Breast epithelium (tissue), 4 donors: Measurements from ENCODE around the gene FAM219B. TPM values are rescaled to one million over a fixed set of nuclear protein-coding genes. Genes with fewer than 3 reads are reported as not detected.

Experiments used
- DNase-seq, 2 donors: peaks; one replicate each; pipeline ENCODE4 v3.0.0-alpha.2; 2019; ENCODE audit warnings: low spot score in 2 of 2
- H3K27ac ChIP-seq, 2 donors: fragments of 200-600 bp; sonication (generic) in 1 of 2; one replicate each; pipeline ENCODE4 v1.5.1; 2016 to 2019; ENCODE audit warnings: mild to moderate bottlenecking in 1 of 2
- H3K27me3 ChIP-seq, 2 donors: fragments of 200-600 bp; sonication (generic) in 1 of 2; one replicate each; pipeline versions ENCODE4 v1.5.1 to v1.6.0; 2017 to 2019; ENCODE audit warnings: control low read depth in 1 of 2, mild to moderate bottlenecking in 1 of 2
- H3K36me3 ChIP-seq: fragments of 200-600 bp; one replicate; pipeline ENCODE4 v1.5.1; 2019
- H3K4me1 ChIP-seq, 2 donors: fragments of 200-600 bp; sonication (generic); one replicate each; pipeline ENCODE4 v1.5.1; 2016 to 2019; ENCODE audit warnings: control low read depth in 1 of 2
- H3K4me3 ChIP-seq, 3 donors: fragments of 200-600 bp; sonication (generic); 1 replicate in 2 of 3; 2 replicates in 1 of 3; pipeline ENCODE4 v1.5.1; 2016 to 2019; ENCODE audit warnings: mild to moderate bottlenecking in 3 of 3, moderate library complexity in 2 of 3
- H3K9me3 ChIP-seq, 2 donors: fragments of 200-600 bp; sonication (generic) in 1 of 2; one replicate each; pipeline ENCODE4 v1.5.1; 2016 to 2019; ENCODE audit warnings: control low read depth in 1 of 2
- CTCF ChIP-seq, 3 donors: fragments of 450-650 bp; IDR thresholded peaks; one replicate each; pipeline ENCODE4 v1.5.1; 2016 to 2017; ENCODE audit warnings: antibody characterized with exemption in 3 of 3, mild to moderate bottlenecking in 3 of 3, moderate library complexity in 3 of 3
- POLR2A ChIP-seq: fragments of 450-650 bp; IDR thresholded peaks from one replicate; pipeline ENCODE4 v1.6.1; 2016; ENCODE audit warnings: antibody characterized with exemption, mild to moderate bottlenecking, moderate library complexity
- POLR2AphosphoS5 ChIP-seq, 3 donors: sonication (generic); formaldehyde crosslinking; IDR thresholded peaks; one replicate each; pipeline ENCODE4 v1.6.1; 2017; ENCODE audit warnings: antibody characterized with exemption in 3 of 3
- intact Hi-C: fragments of 100-400 bp; cut with DNase I; formaldehyde crosslinking; loops from one replicate; pipeline ENCODE4 v1.15.1; 2023; ENCODE audit warnings: low total_unique reads
- total RNA-seq, 3 donors: library from RNA; depleted of rRNA; stranded (reverse); fragments of >200 nt; gene quantifications; one replicate each; pipeline ENCODE4 v1.1.0, GENCODE V29; 2016

FAM219B gene
- total RNA-seq, 3 donors from 2014 or later, result 51.4 to 72.0 (median 54.1) TPM

DNA sequence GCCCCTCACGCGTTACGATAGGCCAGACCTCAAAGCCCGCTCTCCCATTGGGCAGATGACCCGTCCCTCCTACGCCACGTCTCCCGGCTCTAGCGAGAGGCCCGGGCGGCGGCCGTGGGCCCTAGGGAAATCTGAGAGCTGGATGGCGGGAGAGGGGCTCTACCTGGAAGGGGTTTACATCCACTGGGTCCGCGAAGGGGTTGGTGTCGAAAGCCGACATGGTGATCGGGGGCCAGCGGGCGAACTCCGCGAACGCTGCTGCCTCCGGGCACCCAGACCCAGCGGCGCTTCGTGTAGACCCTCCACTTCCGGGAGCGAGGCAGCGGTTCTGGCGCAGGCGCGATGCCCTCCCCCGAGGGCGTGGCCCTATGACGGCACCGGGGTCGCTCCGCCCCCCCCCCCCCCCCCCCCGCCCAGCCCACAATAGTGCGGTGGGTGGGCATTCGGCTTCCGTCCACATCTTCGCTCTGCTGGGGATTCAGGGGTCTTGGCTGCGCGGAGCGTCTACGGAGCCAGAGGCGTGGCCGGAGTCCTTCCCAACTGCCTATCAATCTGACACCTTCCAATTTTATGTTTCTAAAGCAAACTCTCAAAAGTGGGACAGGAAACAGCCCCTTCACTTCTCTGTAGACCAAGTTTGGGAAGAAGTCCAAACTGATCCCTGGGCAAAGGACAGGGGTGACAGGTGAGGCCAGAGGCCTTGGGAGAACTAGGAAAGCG is 33.5 kb downstream of the FAM219B start, which contains the start of gene SCAMP2:
TSS of gene SCAMP2 (minus strand) at position 330 of the 720 bp plus-strand sequence. CDS start at position 220, 110 bp downstream.
- Histone ChIP-seq H3K27ac (peak within 1 kb of the TSS; percentile 91 to 97), H3K4me1 (peaks cover 0 to 32% of the 10 kb centered on the region in 2 donors), H3K36me3 (no peaks in the 10 kb centered on the region), H3K27me3 (no peaks in the 10 kb centered on the region), H3K4me3 (peak within 1 kb of the TSS; percentile 64 to 94 (median 64)), H3K9me3 (no peaks in the 10 kb centered on the region)
- peak; percentile 44 for TF ChIP-seq POLR2A
- peak; percentile 82 to 93 (median 84) for TF ChIP-seq POLR2AphosphoS5 (IDR thresholded peaks at IDR 0.05)
- TF ChIP-seq CTCF (IDR thresholded peaks at IDR 0.05), result no peak
- DNase-seq, result peak; percentile 90 to 92
- intact Hi-C loops, result no loop called here

- TF ChIP-seq POLR2AphosphoS5 (IDR thresholded peaks at IDR 0.05) (no peak), POLR2A (no peak), CTCF (IDR thresholded peaks at IDR 0.05) (no peak)
- Histone ChIP-seq H3K4me1 (peaks cover 0 to 32% of the 10 kb centered on the region in 2 donors), H3K36me3 (no peaks in the 10 kb centered on the region), H3K27me3 (no peaks in the 10 kb centered on the region), H3K4me3 (peak overlapping the region; percentile 64 to 94 (median 64)), H3K9me3 (no peaks in the 10 kb centered on the region), H3K27ac (peak overlapping the region; percentile 91 to 97)
- intact Hi-C loops, result no loop called here
- DNase-seq, result no peak
These were observed 34.0 kb downstream of the FAM219B start for GRCh38 chr15:74872702-74873035.

DNA sequence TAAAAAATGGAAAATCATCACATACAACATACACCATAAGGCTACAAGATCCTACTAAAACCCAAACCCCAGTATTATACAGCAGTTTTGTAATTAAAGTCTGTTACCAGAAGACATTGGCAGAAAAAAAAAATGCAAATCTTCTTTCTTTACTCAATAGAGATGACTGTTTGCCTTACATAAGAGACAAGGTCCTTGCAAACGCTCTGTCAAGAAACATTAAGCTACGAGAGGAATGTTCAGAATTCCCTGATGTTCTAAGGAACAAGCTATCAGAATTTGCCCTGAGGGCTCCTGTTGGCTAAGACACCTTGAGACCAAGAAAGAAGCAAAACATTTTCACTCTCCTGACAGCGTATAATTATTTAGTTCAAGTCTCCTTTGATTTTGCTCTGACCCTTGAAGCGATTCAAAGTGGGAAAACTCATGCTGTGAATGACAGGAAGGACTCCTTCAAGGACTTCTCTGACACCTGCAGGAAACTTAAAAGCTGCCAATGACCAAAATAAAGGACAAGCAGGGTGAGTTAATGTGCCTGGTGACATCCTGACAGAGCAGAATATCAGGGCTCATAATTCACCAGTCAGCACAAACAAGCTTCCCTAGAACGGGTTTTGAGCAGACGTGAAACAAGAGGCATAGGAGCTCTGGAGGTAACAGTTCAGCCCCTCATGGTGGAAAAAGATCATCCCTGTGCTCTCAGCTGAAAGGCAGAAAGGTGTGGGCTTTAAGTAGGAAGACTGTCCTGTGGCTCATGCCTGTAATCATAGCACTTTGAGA is 36.0 kb downstream of the FAM219B start:
- DNase-seq, result peak in 1 of 2 donors; percentile 69
- Histone ChIP-seq H3K4me3 (peak overlapping the region in 2 of 3 donors; percentile 23 to 27), H3K4me1 (peaks cover 0 to 38% of the 10 kb centered on the region in 2 donors)

DNA sequence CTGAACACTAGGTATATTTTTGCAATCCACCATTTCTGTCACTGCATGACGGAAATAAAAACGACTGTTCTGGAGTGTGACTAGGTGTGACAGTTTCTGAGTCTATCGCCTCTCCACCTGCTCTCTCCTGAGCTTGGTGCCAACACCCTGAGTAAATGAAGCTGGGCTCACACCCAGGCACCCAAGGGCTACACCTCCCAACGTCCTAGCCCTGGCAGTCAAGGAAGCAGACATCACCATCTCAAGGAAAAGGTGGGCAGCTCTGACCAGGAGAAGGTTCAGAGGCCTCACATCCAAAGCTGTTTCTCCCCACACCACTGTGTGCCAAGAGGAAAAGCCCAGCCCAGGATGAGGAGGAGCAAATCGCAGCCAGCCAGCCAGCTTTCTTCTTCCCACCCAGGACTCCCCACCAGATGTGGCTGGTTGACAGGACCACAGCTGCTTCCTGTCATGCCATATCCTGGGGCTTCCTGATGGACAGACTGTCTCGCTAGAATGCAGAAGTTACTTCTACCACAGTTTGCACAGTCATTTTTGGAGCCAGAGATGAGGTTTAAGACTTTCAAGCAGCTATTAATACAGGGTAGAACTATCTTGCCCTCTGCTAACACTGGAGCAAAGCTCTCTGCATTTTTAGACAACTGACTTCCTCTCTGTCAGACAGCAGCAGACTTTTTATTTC is 36.8 kb downstream of the FAM219B start:
- intact Hi-C loops, result no loop called here
- Histone ChIP-seq H3K27ac (peak overlapping the region; percentile 79 to 82), H3K4me1 (peaks cover 0 to 38% of the 10 kb centered on the region in 2 donors), H3K27me3 (no peaks in the 10 kb centered on the region), H3K36me3 (no peaks in the 10 kb centered on the region), H3K9me3 (no peaks in the 10 kb centered on the region), H3K4me3 (peak overlapping the region in 1 of 3 donors; percentile 23)
- DNase-seq, result peak in 1 of 2 donors; percentile 56
- TF ChIP-seq CTCF (IDR thresholded peaks at IDR 0.05) (no peak), POLR2AphosphoS5 (IDR thresholded peaks at IDR 0.05) (no peak), POLR2A (no peak)

More for the DNA sequence above, 36.0 kb downstream of the FAM219B start:
- H3K27ac ChIP-seq, result peak overlapping the region; percentile 79 to 82
- no peaks in the 10 kb centered on the region for H3K36me3 ChIP-seq
- intact Hi-C loops, result no loop called here
- TF ChIP-seq POLR2AphosphoS5 (IDR thresholded peaks at IDR 0.05) (no peak), POLR2A (no peak), CTCF (IDR thresholded peaks at IDR 0.05) (no peak)
- no peaks in the 10 kb centered on the region for H3K27me3 ChIP-seq
- H3K9me3 ChIP-seq, result no peaks in the 10 kb centered on the region
